RWPE2 (cell line): ENCODE data around the gene RDH13.

Experiments used
- ATAC-seq: fragments of 200-7000 bp; cut with Tn5 transposase; 3 replicates; pipeline ENCODE4 v1.9.1; 2021; ENCODE audit warnings: low read depth
- DNase-seq: peaks from one replicate; pipeline ENCODE4 v3.0.0-alpha.2; 2020; ENCODE audit warnings: low spot score
- H3K27ac ChIP-seq: fragments of 450-650 bp; 2 replicates; pipeline ENCODE4 v1.5.1; 2017; ENCODE audit warnings: mild to moderate bottlenecking; ENCODE audit not compliant: poor library complexity, severe bottlenecking
- H3K27me3 ChIP-seq: fragments of 250-450 bp; sonication (Bioruptor Pico); 2 replicates; pipeline ENCODE4 v1.5.1; 2021; ENCODE audit warnings: mild to moderate bottlenecking, moderate library complexity; ENCODE audit not compliant: insufficient read depth, poor library complexity, severe bottlenecking
- H3K36me3 ChIP-seq: fragments of 250-450 bp; sonication (Bioruptor Pico); 2 replicates; pipeline ENCODE4 v1.5.1; 2020; ENCODE audit warnings: low read depth, mild to moderate bottlenecking, moderate library complexity
- H3K4me1 ChIP-seq: fragments of 250-450 bp; sonication (Bioruptor Pico); 2 replicates; pipeline ENCODE4 v1.5.1; 2021; ENCODE audit warnings: mild to moderate bottlenecking, moderate library complexity; ENCODE audit not compliant: insufficient read depth, poor library complexity, severe bottlenecking
- H3K4me3 ChIP-seq: fragments of 250-450 bp; sonication (Bioruptor Pico); 2 replicates; pipeline ENCODE4 v1.5.1; 2021; ENCODE audit warnings: mild to moderate bottlenecking, moderate library complexity; ENCODE audit not compliant: severe bottlenecking
- H3K9me3 ChIP-seq: fragments of 250-450 bp; sonication (Bioruptor Pico); 2 replicates; pipeline ENCODE4 v1.5.1; 2021; ENCODE audit warnings: mild to moderate bottlenecking, moderate library complexity; ENCODE audit not compliant: severe bottlenecking
- TF ChIP-seq, protein P1 (sequence below): fragments of 450-650 bp; IDR thresholded peaks from one replicate; pipeline ENCODE4 v1.5.1; 2017; ENCODE audit warnings: mild to moderate bottlenecking, moderate library complexity; ENCODE audit not compliant: poor library complexity, severe bottlenecking

RDH13 gene

DNA sequence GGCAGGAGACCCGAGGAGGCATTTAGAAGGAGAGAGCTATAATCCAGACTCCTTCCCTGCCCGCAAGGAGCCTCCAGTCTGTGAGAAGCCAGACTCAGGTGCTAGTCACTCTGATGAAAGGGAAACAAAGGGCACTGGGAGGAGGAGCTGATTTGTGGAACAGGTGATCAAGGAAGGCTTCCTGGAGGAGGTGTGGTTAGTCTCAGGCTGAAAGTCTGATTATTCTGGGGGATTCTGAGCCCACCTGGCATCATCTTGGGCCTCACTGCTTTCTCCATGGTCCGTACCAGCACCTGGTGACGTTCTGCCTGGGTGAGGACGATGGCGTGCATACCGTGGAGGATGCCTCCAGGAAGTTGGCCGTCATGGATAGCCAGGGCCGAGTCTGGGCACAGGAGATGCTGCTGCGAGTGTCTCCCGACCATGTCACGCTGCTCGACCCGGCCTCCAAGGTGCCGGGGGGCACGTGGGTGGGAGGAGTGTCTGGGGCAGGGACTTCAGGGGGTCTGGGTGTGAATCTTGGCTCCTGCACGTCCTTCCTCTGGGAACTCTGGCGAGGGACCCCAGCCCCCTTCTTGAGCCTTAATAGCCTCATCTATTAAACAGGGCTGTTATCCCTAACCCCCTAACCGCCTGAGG lies 16.6 kb upstream of the RDH13 start:
- no peaks in the 10 kb centered on the region for H3K27me3 ChIP-seq

GRCh38 chr19:55078996-55079395 lies 16.0 kb upstream of the RDH13 start:
- TF ChIP-seq, protein P1, sequence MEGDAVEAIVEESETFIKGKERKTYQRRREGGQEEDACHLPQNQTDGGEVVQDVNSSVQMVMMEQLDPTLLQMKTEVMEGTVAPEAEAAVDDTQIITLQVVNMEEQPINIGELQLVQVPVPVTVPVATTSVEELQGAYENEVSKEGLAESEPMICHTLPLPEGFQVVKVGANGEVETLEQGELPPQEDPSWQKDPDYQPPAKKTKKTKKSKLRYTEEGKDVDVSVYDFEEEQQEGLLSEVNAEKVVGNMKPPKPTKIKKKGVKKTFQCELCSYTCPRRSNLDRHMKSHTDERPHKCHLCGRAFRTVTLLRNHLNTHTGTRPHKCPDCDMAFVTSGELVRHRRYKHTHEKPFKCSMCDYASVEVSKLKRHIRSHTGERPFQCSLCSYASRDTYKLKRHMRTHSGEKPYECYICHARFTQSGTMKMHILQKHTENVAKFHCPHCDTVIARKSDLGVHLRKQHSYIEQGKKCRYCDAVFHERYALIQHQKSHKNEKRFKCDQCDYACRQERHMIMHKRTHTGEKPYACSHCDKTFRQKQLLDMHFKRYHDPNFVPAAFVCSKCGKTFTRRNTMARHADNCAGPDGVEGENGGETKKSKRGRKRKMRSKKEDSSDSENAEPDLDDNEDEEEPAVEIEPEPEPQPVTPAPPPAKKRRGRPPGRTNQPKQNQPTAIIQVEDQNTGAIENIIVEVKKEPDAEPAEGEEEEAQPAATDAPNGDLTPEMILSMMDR = no peak

More for the DNA sequence above, 16.6 kb upstream of the RDH13 start:
- H3K36me3 ChIP-seq = no peaks in the 10 kb centered on the region; the same call in 1 of the 2 replicates
- TF ChIP-seq, protein P1 = no peak
- peak overlapping the region; percentile 84 for H3K27ac ChIP-seq
- H3K4me3 ChIP-seq = peak overlapping the region; percentile 49
- no peaks in the 10 kb centered on the region for H3K4me1 ChIP-seq
- no peak for DNase-seq
- H3K9me3 ChIP-seq = no peaks in the 10 kb centered on the region
- no peak for ATAC-seq

GRCh38 chr19:55077106-55077505 lies 14.2 kb upstream of the RDH13 start:
- H3K4me3 ChIP-seq = no peak overlapping the region
- no peaks in the 10 kb centered on the region for H3K9me3 ChIP-seq
- no peaks in the 10 kb centered on the region; the same call in 1 of the 2 replicates for H3K36me3 ChIP-seq
- H3K4me1 ChIP-seq = no peaks in the 10 kb centered on the region
- ATAC-seq (no peak), DNase-seq (no peak)
- TF ChIP-seq, protein P1 = no peak
- H3K27me3 ChIP-seq = no peaks in the 10 kb centered on the region
- no peak overlapping the region for H3K27ac ChIP-seq

More at GRCh38 chr19:55078996-55079395, 16.0 kb upstream of the RDH13 start:
- Histone ChIP-seq H3K27me3 (no peaks in the 10 kb centered on the region), H3K27ac (no peak overlapping the region), H3K4me3 (no peak overlapping the region), H3K9me3 (no peaks in the 10 kb centered on the region), H3K4me1 (no peaks in the 10 kb centered on the region), H3K36me3 (no peaks in the 10 kb centered on the region; the same call in 1 of the 2 replicates)
- DNase-seq (no peak), ATAC-seq (no peak)

- no peak for ATAC-seq
- TF ChIP-seq, protein P1 = no peak
- H3K4me1 ChIP-seq = peaks cover 2% of the 10 kb centered on the region
- no peaks in the 10 kb centered on the region; the same call in 1 of the 2 replicates for H3K36me3 ChIP-seq
- H3K27ac ChIP-seq = peak overlapping the region; percentile 39
- DNase-seq = no peak
- peak overlapping the region; percentile 31 for H3K4me3 ChIP-seq
- H3K27me3 ChIP-seq = no peaks in the 10 kb centered on the region
- H3K9me3 ChIP-seq = no peaks in the 10 kb centered on the region
Measured at GRCh38 chr19:55076321-55076720, 13.4 kb upstream of the RDH13 start.

GRCh38 chr19:55075371-55075998 lies 12.5 kb upstream of the RDH13 start, which contains the start of gene EPS8L1:
TSS of gene EPS8L1 (plus strand) at chr19:55075869. CDS start at chr19:55076445, 576 bp downstream.
- no peaks in the 10 kb centered on the region for H3K9me3 ChIP-seq
- H3K4me3 ChIP-seq = peak within 1 kb of the TSS; percentile 31
- no peaks in the 10 kb centered on the region; the same call in 1 of the 2 replicates for H3K36me3 ChIP-seq
- DNase-seq = no peak
- TF ChIP-seq, protein P1 = no peak
- peaks cover 8% of the 10 kb centered on the region for H3K4me1 ChIP-seq
- peak within 1 kb of the TSS; percentile 39 for H3K27ac ChIP-seq
- ATAC-seq = peak; percentile 79
- H3K27me3 ChIP-seq = no peaks in the 10 kb centered on the region
